CD14-positive monocyte (primary cell): Measurements from ENCODE around the gene ERFL. TPM values are rescaled to one million over a fixed set of nuclear protein-coding genes. Genes with fewer than 3 reads are reported as not detected.

ENCODE experiments used
- DNase-seq, 3 donors: peaks; one replicate each; pipeline ENCODE4 v3.0.0-alpha.2; 2011 to 2022
- H2AFZ ChIP-seq: 2 replicates; pipeline ENCODE4 v1.6.0; 2012; ENCODE audit warnings: mild to moderate bottlenecking, low read depth, low read length, inconsistent platforms; ENCODE audit not compliant: insufficient read depth, poor library complexity, severe bottlenecking
- H3K27ac ChIP-seq, 2 donors: 1 replicate in 1 of 2; 2 replicates in 1 of 2; pipeline ENCODE4 v1.5.1; 2012 to 2013; ENCODE audit warnings: low read length in 2 of 2, control low read depth in 1 of 2, inconsistent platforms in 1 of 2, low read depth in 1 of 2, mild to moderate bottlenecking in 1 of 2
- H3K27me3 ChIP-seq, 2 donors: one replicate each; pipeline versions ENCODE4 v1.6.0 to v1.6.1; 2011 to 2013; ENCODE audit warnings: low read length in 2 of 2; ENCODE audit not compliant: control insufficient read depth in 2 of 2, insufficient read depth in 2 of 2
- H3K36me3 ChIP-seq, 2 donors: replicated peaks in 1 of 2; 1 replicate in 1 of 2; 2 replicates in 1 of 2; pipeline versions ENCODE4 v1.5.1 to v1.6.1; 2012 to 2013; ENCODE audit warnings: low read length in 2 of 2, control low read depth in 1 of 2, inconsistent platforms in 1 of 2, mild to moderate bottlenecking in 1 of 2; ENCODE audit not compliant: insufficient read depth in 2 of 2, control insufficient read depth in 1 of 2
- H3K4me1 ChIP-seq, 2 donors: 1 replicate in 1 of 2; 2 replicates in 1 of 2; pipeline versions ENCODE4 v1.5.1 to v1.6.1; 2012 to 2013; ENCODE audit warnings: low read length in 2 of 2, control low read depth in 1 of 2, inconsistent platforms in 1 of 2, mild to moderate bottlenecking in 1 of 2, moderate library complexity in 1 of 2; ENCODE audit not compliant: insufficient read depth in 2 of 2, control insufficient read depth in 1 of 2
- H3K4me2 ChIP-seq: replicated peaks from 2 replicates; pipeline ENCODE3; 2012; ENCODE audit warnings: low read length, moderate library complexity, mild to moderate bottlenecking; ENCODE audit not compliant: poor library complexity, severe bottlenecking; ENCODE audit errors: extremely low read depth
- H3K4me3 ChIP-seq, 3 experiments: fragments of 200-600 bp in 1 of 3; sonication (generic) in 1 of 3; replicated peaks in 1 of 3; 1 replicate in 2 of 3; 2 replicates in 1 of 3; pipeline ENCODE4 v1.5.1; 2011 to 2013; ENCODE audit warnings: low read length in 3 of 3, mild to moderate bottlenecking in 3 of 3, control low read depth in 2 of 3, low read depth in 2 of 3, inconsistent platforms in 1 of 3, moderate library complexity in 1 of 3
- H3K79me2 ChIP-seq: 2 replicates; pipeline ENCODE4 v1.6.0; 2012; ENCODE audit warnings: mild to moderate bottlenecking, control low read depth, inconsistent platforms, low read length, moderate library complexity; ENCODE audit not compliant: insufficient read depth
- H3K9ac ChIP-seq: 2 replicates; pipeline ENCODE4 v1.6.0; 2017; ENCODE audit warnings: low read length, mild to moderate bottlenecking; ENCODE audit not compliant: insufficient read depth, poor library complexity, severe bottlenecking
- H3K9me3 ChIP-seq, 2 donors: replicated peaks in 1 of 2; 1 replicate in 1 of 2; 2 replicates in 1 of 2; pipeline versions ENCODE4 v1.5.1 to v1.6.1; 2012 to 2013; ENCODE audit warnings: low read length in 2 of 2, control low read depth in 1 of 2; ENCODE audit not compliant: control insufficient read depth in 1 of 2, insufficient read depth in 1 of 2
- H4K20me1 ChIP-seq: 2 replicates; pipeline ENCODE4 v1.6.0; 2012; ENCODE audit warnings: mild to moderate bottlenecking, low read length, control low read depth, moderate library complexity; ENCODE audit not compliant: insufficient read depth
- H3K27ac Mint-ChIP-seq, 7 donors: one replicate each; pipeline ENCODE4 v1.8.0; 2020; ENCODE audit warnings: mild to moderate bottlenecking in 7 of 7, mixed read lengths in 7 of 7, moderate library complexity in 6 of 7, inconsistent platforms in 2 of 7
- H3K27me3 Mint-ChIP-seq, 3 donors: one replicate each; pipeline ENCODE4 v1.8.0; 2021 to 2022; ENCODE audit warnings: low read depth in 3 of 3, mild to moderate bottlenecking in 3 of 3, mixed read lengths in 3 of 3, moderate library complexity in 3 of 3, inconsistent platforms in 1 of 3
- H3K36me3 Mint-ChIP-seq, 2 donors: one replicate each; pipeline ENCODE4 v1.8.0; 2020; ENCODE audit warnings: mixed read lengths in 2 of 2, inconsistent platforms in 1 of 2, mild to moderate bottlenecking in 1 of 2
- H3K4me1 Mint-ChIP-seq: one replicate; pipeline ENCODE4 v1.8.0; 2020; ENCODE audit warnings: mild to moderate bottlenecking, mixed read lengths
- H3K4me3 Mint-ChIP-seq, 2 donors: one replicate each; pipeline ENCODE4 v1.8.0; 2020; ENCODE audit warnings: mild to moderate bottlenecking in 2 of 2, mixed read lengths in 2 of 2, moderate library complexity in 1 of 2
- H3K9me3 Mint-ChIP-seq, 7 donors: one replicate each; pipeline ENCODE4 v1.8.0; 2020 to 2022; ENCODE audit warnings: mixed read lengths in 7 of 7, mild to moderate bottlenecking in 6 of 7, moderate library complexity in 6 of 7, inconsistent platforms in 2 of 7
- CTCF ChIP-seq: fragments of 200-600 bp; IDR thresholded peaks from one replicate; pipeline ENCODE4 v1.8.0; 2022; ENCODE audit warnings: antibody characterized with exemption, mild to moderate bottlenecking
- WGBS: methylation state at CpG from one replicate; pipeline ENCODE4 v1.1.5; 2013; ENCODE audit warnings: missing lambda C conversion rate; ENCODE audit not compliant: insufficient coverage; 5-methylcytosine and 5-hydroxymethylcytosine counted together
- intact Hi-C, 2 donors: fragments of 100-400 bp; cut with micrococcal nuclease; formaldehyde crosslinking; loops; one replicate each; pipeline versions ENCODE4 v1.15.0 to v1.15.1; 2023
- polyA plus RNA-seq, 3 donors: library from polyadenylated mRNA; depleted of rRNA in 1 of 3; unstranded in 2 of 3; stranded (reverse) in 1 of 3; fragments of 300-500 nt in 2 of 3; fragments of >200 nt in 1 of 3; fragmentation: Illumina TruSeq in 2 of 3; gene quantifications; 1 replicate in 2 of 3; 2 replicates in 1 of 3; pipeline ENCODE4 v1.2.3, GENCODE V29; 2012 to 2021

ERFL gene
- polyA plus RNA-seq, 3 donors = not detected

- Histone ChIP-seq H3K27me3 (no peaks in the 10 kb centered on the region), H3K79me2 (peaks cover 61% of the 10 kb centered on the region), H3K36me3 (peaks cover 14 to 32% of the 10 kb centered on the region in 2 donors), H3K9ac (peak overlapping the region; percentile 80), H3K9me3 (no peaks in the 10 kb centered on the region), H3K4me1 (peaks cover 53 to 72% of the 10 kb centered on the region in 2 donors), H2AFZ (peak overlapping the region; percentile 84), H3K4me3 (peak overlapping the region; percentile 75 to 98 (median 98)), H3K27ac (peak overlapping the region; percentile 86), H4K20me1 (peaks cover 49% of the 10 kb centered on the region), H3K4me2 (peak overlapping the region; percentile 96)
- Mint-ChIP-seq H3K27ac (peak overlapping the region; percentile 89 to 98 (median 95)), H3K4me1 (peaks cover 57% of the 10 kb centered on the region), H3K9me3 (peaks cover 0 to 2% (median 0%) of the 10 kb centered on the region in 7 donors), H3K4me3 (peak overlapping the region; percentile 92 to 97), H3K36me3 (peaks cover 20 to 30% of the 10 kb centered on the region in 2 donors), H3K27me3 (peaks cover 0 to 1% (median 1%) of the 10 kb centered on the region in 3 donors)
- peak; percentile 85 to 91 (median 86) for DNase-seq
- intact Hi-C loops = loop anchor here (2.0 to 5.0 kb wide), 3 partner anchors 23 to 73 kb away; partner anchors contain the start of genes RPS19 (in 2 of the 2) and RABAC1 (in 1 of the 2)
- TF ChIP-seq CTCF = no peak
- under 1% methylated on average over 65 of the region's 66 CpGs for WGBS
These were observed 44.2 kb downstream of the ERFL start for GRCh38 chr19:41883821-41884733.

DNA sequence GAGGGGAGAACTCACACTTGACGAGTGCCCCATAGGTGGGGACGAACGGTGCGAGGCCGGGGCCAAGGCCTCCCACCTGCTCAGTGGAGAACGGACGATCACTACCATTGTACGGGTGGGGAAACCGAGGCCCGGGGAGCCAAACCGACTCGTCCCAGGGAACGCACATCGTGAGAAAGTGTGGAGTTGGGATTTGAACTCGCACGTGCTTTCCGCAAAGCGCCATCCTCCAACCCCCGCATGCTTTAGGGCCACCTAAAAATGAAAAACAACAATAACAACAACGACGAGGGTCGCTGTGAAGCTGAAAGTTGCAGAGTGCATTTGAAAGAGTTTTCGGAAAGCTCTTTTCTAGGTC is 44.8 kb downstream of the ERFL start:
- Histone ChIP-seq H3K36me3 (peaks cover 7 to 26% of the 10 kb centered on the region in 2 donors), H3K79me2 (peaks cover 54% of the 10 kb centered on the region), H3K4me1 (peaks cover 56 to 75% of the 10 kb centered on the region in 2 donors), H4K20me1 (peaks cover 43% of the 10 kb centered on the region), H3K27me3 (no peaks in the 10 kb centered on the region), H3K4me3 (peak overlapping the region; percentile 75 to 98 (median 98)), H3K9me3 (no peaks in the 10 kb centered on the region), H3K9ac (peak overlapping the region; percentile 80), H2AFZ (peak overlapping the region; percentile 84), H3K4me2 (peak overlapping the region; percentile 96), H3K27ac (peak overlapping the region; percentile 86)
- Mint-ChIP-seq H3K4me1 (peaks cover 56% of the 10 kb centered on the region), H3K36me3 (peaks cover 15 to 23% of the 10 kb centered on the region in 2 donors), H3K4me3 (peak overlapping the region; percentile 92 to 97), H3K9me3 (peaks cover 0 to 2% (median 0%) of the 10 kb centered on the region in 7 donors), H3K27me3 (peaks cover 0 to 1% (median 1%) of the 10 kb centered on the region in 3 donors), H3K27ac (peak overlapping the region; percentile 89 to 98 (median 95))
- WGBS = under 1% methylated on average over 8 of the region's 23 CpGs
- no peak for DNase-seq
- intact Hi-C loops = loop anchor here (2.0 to 5.0 kb wide), 3 partner anchors 23 to 74 kb away; partner anchors contain the start of genes RPS19 (in 2 of the 2) and RABAC1 (in 1 of the 2)
- TF ChIP-seq CTCF = no peak
